ENCODE measurements around the gene C16orf74. TPM values are rescaled to one million over a fixed set of nuclear protein-coding genes. Genes with fewer than 3 reads are reported as not detected.

C16orf74 gene
- total and polyA plus RNA-seq, 2 of the 8 experiments (the other 6 are each of a cell fraction or from before 2014, with no cell fraction given), result 7.3 to 9.3 TPM

DNA sequence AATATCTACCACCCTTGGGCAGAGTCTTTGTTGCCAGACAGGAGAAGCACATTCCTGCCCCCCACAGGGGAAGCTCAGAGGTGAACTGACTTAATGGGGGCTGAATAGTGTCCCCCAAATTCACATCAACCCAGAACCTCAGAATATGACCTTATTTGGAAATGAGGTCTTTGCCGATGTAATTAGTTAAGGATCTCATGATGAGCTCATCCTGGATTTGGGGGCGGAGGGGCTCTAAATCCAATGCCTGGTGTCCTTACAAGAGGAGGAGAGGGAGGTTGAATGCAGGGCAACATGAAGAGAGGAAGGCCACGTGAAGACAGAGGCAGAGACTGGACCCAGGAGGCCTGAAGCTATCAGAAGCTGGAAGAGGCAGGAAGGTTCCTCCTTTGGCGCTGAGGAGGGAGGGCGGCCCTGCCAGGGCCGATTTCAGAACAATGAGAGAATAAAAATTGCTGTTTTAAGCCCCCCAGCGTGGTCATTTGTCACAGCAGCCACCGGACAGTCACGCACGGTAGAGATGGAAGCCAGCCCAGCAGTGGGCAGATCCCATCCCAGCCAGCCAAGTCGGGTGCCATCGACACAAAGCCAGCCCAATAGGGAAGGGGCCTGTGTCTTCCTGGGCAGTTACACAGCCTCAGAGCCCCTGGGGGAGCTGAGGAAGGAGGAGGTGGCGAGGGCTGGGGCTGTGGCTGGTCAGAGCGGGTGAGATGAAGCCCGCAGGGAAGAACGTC lies 21.3 kb downstream of the C16orf74 start (continued):
- TF ChIP-seq CHD7 (IDR thresholded peaks at IDR 0.05; ENCODE audit: insufficient replicate concordance, low read length) (no peak), SRF (IDR thresholded peaks at IDR 0.05; ENCODE audit: low read depth, low read length) (peak; percentile 59), JUN (IDR thresholded peaks at IDR 0.05; ENCODE audit: low read depth, low read length) (0 out of 2 replicates have a peak, but pooled peaks have one; percentile 7)
